GM21528 (cell line): Measurements from ENCODE around the gene CYP4F12.
"Not testable (repeated sequence)": the region's sequence is repeated elsewhere in the genome, so short reads cannot be mapped to it uniquely, and the experiment has no call there.

Experiments
- ATAC-seq: cut with Tn5 transposase; IDR thresholded peaks from one replicate; pipeline ENCODE4 v1.9.1; 2021; ENCODE audit warnings: mild to moderate bottlenecking, moderate library complexity; ENCODE audit not compliant: unreplicated experiment, low FRiP score

The CYP4F12 gene

GRCh38 chr19:15649526-15649925 lies 23.4 kb upstream of the CYP4F12 start:
- no peak for ATAC-seq

DNA sequence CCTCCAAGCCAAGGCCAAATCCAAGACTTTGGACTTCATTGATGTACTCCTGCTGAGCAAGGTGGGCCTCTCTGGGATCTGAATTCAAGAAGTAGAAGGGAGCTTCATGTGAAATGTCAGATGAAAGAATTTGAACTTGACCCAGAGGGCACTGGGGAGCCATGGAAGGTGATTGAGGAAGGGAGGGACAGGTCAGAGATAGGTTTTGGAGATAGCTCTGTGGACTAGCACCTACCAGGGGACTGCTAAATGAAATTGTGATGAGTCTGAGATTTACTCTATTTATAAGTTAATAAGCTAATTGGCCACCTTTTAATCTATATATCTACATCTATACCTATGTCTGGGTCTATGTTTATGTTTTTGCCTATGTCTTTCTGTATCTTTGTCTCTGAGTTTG lies 22.8 kb upstream of the CYP4F12 start:
- not testable (repeated sequence) for ATAC-seq

DNA sequence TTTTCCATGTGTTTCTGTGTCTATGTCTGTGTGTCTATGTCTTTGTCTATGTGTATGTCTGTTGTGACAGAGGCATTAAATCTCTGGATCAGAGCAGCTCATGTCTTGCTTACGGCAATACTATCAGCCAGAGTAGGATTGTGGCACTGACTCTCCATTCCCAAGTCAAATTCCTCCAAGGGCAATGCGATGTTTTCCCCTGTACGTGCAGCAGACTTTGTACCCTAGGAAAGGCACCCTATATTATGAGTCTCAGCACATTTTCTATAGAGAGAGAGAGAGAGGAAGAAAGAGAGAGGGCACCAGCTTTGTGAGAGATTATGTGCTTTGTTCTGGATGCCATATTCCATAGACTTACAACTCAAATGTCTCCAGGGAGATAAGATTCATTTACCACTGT lies 21.1 kb upstream of the CYP4F12 start:
- ATAC-seq = no peak

DNA sequence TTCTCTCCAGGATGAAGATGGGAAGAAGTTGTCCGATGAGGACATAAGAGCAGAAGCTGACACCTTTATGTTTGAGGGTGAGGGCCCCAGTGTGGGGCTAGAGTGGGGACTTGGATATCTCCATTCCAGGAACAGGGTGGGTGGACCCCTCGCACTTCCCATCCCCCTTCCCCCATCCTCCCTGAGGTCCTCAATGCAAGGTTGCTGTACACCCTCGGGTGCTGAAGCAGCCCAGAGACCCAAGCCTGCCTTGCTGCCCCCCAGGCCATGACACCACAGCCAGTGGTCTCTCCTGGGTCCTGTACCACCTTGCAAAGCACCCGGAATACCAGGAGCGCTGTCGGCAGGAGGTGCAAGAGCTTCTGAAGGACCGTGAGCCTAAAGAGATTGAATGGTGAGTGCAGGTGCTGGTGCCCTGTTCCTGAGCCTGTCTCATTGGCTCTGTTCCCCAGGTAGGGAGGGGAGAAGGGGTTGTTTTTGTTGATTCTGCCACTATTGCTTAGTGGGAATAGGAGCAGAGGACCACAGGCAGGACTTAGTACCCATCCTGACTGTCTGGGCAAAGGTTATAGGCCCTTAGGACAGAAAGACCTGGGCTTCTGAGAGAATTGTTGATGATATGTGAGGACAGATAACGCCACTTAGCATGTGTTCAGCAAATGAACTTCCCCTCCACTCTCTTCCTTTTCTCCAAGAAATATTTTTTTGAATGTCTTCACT lies 20.2 kb upstream of the CYP4F12 start:
- ATAC-seq = no peak

DNA sequence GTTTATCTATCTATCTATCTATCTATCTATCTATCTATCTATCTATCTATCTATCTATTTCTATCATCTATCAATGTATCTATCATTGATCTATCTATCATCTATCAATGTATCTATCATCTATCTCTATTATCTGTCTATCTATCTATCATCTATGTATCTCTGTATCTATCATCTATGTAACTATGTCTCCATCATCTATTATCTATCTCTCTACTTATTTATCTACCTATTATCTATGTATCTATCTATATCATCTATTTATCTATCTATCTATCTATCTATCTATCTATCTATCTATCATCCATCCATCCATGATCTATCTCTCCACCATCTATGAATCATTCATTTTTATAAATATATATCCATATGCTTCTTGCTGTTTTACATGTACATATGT lies 16.4 kb upstream of the CYP4F12 start:
- ATAC-seq = no peak

- ATAC-seq = no peak
These were observed 9.6 kb upstream of the CYP4F12 start for GRCh38 chr19:15663247-15663646.

DNA sequence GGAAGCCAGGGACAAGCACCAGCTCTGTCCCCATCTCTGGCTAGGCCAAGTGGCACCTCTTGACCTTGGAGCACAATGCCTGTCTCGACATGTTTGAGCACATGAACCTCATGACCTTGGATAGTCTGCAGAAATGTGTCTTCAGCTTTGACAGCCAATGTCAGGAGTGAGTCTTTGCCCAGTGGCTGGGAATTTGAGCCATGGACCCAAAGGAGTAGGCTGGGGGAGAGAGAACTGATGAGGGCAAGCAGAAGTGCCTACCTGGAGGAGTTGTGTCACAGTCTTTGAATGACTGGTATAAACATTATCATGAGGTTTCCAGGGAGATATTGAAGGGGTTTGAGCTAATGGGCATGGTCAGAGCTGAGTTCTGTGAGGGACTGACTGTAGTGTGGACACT lies 6.7 kb upstream of the CYP4F12 start:
- no peak for ATAC-seq

DNA sequence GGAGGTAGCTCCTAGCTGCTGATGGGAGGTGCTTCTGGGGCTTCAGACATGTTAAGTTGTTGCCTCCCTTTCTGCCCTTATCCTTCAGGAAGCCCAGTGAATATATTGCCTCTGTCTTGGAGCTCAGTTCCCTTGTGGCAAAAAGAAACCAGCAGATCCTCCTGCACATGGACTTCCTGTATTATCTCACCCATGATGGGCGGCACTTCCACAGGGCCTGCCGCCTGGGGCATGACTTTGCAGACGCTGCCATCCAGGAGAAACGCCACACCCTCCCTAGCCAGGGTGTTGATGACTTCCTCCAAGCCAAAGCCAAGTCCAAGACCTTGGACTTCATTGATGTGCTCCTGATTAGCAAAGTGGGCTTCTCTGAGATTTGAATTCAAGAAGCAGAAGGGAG lies 6.0 kb upstream of the CYP4F12 start:
- no peak for ATAC-seq

DNA sequence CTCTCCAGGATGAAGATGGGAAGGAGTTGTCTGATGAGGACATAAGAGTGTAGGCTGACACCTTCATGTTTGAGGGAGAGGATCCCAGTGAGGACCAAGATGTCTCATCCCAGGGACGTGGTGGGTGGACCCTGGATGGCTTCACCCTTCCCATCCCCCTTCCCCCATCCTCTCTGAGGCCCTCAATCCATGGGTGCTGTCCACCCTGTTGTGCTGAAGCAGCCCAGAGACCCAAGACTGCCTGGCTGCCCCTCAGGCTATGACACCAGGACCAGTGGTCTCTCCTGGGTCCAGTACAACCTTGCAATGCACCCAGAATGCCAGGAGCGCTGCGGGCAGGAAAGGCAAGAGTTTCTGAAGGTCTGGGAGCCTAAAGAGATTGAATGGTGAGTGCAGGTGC lies 3.4 kb upstream of the CYP4F12 start:
- no peak for ATAC-seq

- ATAC-seq = no peak
These were observed 3.0 kb upstream of the CYP4F12 start for GRCh38 chr19:15669891-15670290.

DNA sequence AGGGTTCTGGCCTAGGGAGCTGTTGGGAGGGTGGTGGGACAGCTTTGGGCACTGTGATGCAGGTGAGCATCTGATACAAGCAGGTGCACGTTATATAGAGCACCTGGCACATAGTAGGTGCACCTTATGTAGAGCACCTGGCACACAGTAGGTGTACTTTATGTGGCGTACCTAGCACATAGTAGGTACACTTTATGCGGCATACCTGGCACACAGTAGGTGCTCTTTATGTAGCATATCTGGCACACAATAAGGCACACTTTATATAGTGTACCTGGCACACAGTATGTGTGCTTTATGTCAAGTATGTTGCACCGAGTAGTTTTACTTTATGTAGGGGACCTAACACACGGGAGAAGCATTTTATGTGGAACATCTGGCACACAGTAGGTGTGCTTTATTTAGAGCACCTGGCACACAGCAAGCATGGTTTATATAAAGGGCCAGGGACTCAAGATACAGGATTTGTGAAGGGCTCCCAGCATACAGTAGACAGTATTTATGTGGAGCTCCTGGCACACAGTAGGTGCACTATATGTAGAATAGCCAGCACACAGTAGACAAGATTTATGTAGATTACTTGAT lies 1.6 kb upstream of the CYP4F12 start:
- no peak for ATAC-seq

DNA sequence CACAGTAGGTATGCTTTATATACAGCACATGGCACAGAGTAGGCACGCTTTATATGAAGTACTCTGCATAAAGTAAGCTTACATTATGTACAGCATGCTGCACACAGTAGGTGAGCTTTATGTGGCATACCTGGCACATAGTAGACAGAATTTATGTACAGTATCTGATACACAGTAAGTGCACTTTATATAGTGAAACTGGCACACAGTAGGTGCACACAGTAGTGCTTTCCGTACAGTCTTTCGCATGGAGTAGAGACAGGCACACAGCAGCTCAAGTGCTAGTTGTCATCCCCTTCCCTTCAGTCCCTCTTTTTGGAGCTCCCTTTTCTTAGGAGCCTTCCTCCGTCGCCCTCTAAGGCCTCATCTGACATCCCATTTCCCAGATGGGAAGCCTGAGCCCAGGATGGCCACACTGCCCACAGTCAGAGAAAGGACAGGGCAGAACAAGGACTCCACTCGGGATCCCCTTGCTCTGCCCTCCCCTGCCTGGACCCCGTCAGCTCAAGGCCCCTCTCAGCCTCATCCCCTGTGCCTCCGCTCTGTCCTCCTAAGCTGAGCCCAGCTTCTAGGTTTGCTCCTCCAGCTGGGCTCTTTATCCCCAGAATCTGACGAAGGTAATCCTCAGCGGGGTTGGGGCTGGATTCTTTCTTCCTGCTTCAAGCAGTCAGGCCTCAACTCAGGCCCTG lies 852 bp upstream of the CYP4F12 start:
- no peak for ATAC-seq

GRCh38 chr19:15673176-15673654 lies 328 bp downstream of the CYP4F12 start:
- no peak for ATAC-seq

GRCh38 chr19:15675560-15675959 lies 2.7 kb downstream of the CYP4F12 start:
- ATAC-seq = no peak

DNA sequence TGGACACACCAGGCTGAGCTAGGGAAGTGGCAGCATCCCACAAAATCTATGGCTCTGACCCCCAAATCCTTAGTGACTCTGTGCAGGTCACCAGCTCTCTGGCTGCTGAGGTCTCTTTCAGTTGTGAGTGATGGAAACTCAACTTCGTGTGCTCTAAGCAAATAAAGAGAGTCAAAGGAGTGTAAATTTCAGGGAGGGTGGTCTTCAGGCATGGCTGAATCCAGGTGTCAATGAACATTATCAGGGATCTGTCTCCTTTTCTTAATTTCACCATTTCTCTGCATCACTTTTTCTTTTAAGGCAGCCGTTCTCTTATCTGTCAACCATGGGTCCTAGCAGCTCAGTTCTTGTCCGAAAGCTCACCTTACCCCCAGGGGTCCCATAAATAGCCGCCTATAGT lies 6.2 kb downstream of the CYP4F12 start:
- ATAC-seq = no peak

DNA sequence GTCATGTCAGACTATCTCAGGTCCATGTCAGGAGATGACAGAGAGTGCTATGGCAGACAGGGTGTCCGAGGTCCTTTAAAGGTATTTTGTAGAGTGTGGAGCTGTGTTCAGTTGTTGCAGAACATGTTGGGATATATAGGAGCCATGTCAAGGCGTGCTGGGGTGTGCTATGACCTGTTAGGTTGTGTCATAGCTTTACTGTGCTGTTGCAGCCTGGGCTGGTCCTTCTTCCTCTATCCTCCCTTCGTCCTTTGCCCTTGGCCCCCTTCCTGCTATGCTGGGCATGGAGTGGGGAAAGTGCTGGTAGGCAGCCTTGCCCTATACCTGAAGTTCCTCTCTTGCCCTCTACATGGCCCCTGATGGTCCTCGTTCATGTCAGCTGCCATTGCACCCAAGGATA lies 7.0 kb downstream of the CYP4F12 start:
- ATAC-seq = not testable (repeated sequence)

DNA sequence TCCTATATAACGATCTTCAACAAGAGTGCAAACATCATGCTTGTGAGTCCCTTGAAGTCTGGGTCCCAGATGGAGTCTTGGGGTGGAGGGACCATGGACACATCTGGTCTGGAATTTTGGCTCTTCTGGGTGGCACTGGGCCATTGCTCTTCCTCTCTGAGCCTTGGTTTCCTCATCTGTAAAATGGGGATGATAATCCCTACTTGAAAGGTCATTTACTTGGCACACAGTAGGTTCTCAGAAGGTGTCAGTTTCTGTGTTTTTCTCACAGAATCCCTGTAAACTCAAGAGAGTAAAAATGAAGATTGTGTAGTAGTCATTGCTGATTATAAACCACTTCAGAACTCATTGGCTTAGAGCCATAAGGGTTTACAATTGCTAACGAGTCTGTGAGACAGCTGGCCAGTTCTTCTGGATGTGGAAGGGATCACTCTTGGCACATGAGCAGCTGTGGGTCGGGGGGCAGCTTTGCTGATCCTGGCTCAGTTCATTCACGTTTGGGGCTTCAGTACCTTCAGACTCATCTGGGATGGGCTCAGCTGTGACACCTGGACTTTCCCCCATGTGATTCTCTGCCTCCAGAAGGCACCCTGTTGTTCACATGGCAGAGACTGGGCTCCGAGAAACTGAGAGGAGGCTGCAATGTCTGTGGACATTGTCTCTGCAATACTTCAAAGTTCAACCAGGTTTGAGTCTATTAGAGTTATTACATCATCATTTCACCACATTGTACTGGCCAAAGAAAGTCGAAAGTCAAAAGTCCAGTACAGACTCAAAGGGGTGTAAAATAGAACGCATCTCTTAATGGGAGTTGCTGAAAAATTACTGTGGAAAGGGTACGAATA lies 7.8 kb downstream of the CYP4F12 start:
- ATAC-seq = no peak

GRCh38 chr19:15683411-15683810 lies 10.5 kb downstream of the CYP4F12 start:
- ATAC-seq = no peak

DNA sequence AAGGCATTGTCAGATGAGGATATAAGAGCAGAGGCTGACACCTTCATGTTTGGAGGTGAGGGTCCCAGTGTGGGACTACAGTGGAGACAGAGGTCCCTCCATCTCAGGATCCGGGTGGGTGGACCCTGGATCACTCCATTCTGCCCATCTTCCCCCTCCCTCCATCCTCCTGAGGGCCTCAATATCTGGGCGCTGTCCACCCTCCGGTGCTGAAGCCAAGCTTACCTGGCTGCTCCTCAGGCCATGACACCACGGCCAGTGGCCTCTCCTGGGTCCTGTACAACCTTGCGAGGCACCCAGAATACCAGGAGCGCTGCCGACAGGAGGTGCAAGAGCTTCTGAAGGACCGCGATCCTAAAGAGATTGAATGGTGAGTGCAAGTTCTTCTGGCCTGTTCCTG lies 11.9 kb downstream of the CYP4F12 start:
- no peak for ATAC-seq

DNA sequence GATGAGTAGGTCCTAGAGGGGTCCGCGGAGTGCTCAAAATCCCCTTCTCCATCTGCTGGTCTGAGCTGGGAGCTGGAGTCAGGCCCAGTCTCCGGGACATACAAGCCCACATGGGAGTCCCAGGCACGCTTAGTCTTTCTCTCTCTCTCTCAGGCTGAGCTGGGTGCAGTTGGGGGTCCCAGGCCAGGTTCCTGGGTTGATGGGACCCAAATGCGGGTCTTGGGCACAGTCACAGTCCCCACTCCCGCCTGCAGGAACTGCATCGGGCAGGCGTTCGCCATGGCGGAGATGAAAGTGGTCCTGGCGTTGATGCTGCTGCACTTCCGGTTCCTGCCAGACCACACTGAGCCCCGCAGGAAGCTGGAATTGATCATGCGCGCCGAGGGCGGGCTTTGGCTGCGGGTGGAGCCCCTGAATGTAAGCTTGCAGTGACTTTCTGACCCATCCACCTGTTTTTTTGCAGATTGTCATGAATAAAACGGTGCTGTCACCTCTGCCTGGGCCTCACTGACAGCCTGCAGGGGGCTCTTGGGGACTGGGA lies 23.8 kb downstream of the CYP4F12 start:
- ATAC-seq = no peak
